ENCODE data around the gene VTI1A.

VTI1A gene

DNA sequence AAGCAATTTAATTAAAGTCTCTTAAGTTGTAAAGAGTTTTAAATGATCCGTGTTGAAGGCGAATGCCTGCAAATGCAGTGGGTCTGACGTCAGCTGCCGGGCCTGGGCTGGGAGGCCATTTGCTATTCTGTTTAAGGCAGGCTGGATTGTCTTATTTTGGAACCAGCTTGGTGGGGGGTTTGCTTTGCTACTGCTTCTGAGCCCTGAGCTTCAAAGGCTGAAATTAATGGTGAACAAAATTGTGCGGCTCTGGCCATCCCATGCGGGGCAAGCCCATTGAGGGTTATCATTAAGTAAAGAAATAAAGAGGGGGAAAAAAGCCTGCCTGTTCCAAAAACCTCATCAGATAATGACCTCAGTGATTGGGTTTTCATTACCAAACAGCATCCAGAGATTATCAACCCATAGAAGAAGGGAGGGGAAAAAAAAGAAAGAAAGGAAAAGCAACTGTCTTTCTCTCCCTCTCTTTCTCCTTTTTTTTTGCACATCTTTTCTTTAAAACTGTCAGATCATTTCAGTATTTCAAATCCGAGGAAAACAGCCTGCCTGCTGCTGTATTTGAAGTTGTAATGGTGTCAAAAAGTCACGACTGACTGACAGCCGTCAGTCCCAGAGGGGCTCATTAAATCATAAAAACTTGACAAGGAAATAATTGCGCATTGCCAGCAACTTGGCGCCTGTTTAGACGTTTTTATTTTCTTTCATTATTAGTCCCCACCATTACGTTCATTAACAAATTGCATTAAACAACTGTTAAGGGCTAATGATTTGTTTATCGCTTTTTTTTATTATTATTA lies 371.2 kb downstream of the VTI1A start:
- no peak for DNase-seq

DNA sequence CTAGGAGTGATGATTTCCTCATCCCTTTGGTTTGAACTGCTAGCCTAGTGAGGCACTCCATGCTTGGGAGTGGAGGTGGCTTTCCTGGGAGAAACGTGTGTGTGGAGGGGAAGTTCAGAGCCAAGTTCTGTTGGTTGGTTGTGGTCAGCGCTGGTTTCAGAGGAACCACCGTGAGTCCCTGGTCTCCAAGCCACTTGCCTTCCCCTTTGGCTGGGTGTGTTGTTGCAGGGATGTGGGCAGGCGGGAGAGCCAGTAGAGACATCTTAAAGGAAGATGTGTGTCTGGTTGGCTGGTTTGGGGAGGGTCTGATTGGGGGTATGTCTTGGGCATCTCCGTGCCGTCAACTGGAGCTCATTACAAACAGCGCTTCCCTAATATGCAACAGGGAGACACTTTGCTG lies 372.2 kb downstream of the VTI1A start:
- DNase-seq: no peak

DNA sequence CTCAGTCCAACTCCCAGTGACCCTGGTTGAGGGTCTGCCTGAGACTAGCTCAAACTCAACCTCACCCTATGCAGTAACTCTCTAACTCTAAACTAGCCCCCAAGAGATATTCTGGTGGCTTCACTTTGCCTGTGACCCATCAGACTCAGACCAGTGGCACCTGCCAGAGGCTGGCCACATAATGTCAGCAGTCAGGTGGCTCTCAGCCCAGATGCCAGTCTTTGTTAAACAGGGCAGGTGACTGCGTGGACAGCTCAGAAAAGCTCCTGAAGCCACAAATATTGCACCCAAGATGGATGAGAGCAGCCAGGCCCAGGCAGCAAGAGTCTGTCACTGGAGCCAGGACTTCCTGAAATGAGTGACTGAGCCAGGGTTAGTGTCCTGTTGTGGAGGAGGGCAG lies 373.3 kb downstream of the VTI1A start:
- no peak for DNase-seq

DNA sequence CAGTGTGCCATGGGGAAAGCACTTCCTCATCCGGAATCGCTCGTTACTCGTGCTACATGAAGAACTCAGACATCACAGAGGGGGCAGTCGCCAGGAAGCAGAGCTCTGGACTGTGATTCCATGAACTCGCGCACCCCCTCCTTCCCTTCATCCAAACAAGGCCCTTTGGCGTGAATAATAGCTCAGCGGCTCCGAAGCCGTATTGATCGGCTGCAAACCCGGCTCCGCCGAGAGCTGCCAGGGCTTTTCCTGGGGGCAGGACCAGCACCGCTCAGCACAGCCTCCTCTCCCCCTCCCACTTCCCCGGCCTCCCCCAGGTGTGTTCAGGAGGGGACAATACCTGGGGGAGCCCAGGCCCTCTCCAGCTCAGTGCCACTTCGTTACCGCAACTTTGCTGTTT lies 374.0 kb downstream of the VTI1A start:
- no peak for DNase-seq

DNA sequence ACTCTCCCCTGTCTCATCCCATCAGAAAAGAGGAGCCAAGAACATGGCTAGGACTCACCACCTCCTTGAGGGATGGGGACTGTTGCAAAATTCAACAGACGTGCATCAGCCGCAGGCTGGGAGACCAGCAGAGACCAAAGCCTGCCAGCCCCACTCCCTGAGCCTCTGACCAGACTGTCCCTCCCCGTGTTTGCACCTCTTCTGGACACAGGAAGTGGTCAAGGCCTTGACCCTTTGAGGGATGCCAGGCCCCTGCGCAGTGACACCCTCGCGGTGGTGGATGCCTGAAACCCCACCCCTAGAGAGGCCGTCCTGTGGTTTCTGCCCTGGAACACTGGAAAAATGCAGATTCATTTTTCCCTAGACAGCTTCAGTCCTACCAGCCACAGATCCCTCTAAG lies 374.6 kb downstream of the VTI1A start:
- DNase-seq: no peak

DNA sequence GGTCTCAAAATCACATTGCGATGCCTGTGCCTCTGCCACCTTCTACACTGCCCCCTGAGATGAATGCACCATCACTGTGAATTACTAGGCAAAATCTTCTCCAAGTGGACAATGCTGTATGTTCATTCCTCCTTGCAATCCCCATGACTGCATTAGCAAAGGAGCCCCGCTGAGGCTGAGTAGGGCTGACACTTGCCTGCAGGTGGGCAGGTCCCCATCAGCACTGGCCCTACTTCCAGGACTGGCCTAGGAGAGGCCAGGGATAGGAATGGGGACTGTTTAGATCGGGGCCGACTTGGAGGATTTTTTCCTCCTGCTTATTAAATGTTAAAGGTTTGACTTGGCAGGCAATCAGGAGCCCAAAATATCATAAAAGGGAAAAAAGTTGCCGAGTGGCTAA lies 376.0 kb downstream of the VTI1A start:
- DNase-seq: no peak

DNA sequence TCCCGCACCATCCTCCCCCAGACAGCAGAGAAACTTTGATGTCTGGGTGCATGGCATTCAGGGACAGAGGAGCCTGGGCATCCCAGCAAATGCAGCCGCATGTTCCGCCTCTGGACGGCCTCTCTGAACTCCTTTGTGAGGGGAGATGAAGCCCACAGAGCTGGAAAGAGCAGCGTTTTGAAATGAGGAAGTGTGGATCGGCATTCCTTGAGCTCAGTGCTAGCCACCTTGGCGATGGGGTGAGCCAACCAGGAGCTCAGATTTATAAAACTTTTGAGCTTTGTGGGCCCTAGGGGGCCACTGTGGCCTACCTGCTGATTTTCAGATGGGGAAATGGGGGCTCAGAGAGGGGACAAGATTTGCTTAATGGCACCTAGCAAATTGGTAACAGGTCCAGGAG lies 376.6 kb downstream of the VTI1A start:
- no peak for DNase-seq

DNA sequence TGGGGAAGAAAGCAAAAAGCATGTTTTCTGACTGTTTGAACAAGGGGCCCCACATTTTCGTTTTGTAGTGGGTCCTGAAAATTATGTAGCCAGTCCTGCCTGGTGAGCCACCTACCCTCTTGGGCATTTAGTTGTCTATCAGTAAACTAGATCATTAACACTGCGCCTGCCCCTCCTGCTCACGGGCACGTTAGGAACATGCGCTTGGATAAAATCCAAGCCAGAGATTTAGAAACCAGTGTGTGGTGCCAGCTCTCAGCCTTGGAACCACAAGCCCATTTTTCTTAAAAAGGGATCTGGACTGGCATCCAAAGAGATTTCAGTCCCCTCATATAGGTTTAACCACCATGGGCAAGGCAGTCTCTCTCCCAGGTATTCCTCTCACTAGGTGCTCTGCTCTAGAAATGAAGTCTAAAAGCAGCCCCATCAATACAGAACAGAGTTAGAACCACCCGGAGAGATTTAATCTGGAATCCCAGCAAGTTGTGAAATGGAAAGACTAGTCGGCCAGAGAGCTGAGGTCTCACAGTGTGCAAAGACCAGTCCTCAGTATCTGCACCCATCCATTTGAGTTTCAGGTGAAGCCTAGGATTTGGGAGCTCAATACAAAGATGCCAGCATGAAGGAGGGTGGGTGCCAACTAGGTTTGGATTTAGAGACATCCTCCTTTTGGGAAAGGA lies 379.1 kb downstream of the VTI1A start:
- no peak for DNase-seq

DNA sequence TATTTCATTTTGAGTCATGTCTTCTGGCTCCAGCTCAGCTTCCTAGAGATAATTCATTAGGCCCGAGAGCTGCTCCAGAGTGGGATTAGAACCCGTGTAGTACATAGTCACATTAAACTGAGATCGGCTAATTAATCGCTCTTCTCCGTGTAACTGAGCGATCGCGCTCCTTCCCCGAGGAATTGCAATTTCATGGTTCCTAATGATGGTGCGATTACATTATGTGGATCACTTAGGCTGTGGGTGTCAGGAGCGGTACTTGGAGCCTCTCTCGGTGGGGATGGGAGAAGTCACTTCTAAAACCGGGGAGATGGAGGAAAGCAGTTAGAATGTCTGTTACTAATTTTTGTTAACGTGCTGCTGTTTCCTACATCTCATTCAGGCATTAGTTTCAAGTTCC lies 380.1 kb downstream of the VTI1A start:
- DNase-seq: no peak

DNA sequence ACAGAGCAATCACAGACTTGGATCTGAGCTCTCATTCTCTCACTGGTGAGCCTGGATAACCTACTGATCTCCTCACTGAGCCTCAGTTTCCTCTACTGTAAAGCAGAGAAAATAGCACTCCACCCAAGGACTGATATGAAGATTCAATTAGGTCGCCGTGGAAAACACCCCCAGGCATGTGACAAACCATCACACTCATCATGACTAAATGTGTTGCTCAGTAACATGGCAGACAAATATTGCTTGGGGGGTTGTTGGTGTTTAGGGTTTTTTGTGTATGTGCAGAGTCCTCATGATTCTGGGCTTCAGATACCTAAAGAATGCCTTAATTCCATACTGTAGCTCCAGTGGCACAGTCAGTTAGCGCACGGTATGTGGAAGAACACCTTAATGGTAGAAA lies 380.9 kb downstream of the VTI1A start:
- DNase-seq: no peak

DNA sequence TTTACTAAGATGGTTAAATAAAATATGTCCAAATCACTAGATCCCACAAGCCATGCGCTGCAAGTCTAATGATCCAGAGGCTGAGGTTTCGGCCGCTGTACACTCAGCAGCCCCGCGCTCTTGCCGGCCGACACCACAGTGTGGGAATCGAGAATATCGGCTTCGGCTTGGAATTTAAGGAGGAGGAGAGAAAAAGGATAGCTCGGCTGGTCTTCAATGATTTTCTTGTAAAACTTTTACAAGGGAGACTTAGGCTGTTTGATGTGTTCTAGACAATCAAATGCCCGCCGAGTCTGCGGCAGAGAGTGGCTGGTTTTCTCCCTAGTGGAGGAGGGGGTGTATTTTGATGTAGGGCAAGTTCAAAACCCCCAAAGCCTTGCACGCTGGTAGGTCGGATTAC lies 384.8 kb downstream of the VTI1A start:
- no peak for DNase-seq

DNA sequence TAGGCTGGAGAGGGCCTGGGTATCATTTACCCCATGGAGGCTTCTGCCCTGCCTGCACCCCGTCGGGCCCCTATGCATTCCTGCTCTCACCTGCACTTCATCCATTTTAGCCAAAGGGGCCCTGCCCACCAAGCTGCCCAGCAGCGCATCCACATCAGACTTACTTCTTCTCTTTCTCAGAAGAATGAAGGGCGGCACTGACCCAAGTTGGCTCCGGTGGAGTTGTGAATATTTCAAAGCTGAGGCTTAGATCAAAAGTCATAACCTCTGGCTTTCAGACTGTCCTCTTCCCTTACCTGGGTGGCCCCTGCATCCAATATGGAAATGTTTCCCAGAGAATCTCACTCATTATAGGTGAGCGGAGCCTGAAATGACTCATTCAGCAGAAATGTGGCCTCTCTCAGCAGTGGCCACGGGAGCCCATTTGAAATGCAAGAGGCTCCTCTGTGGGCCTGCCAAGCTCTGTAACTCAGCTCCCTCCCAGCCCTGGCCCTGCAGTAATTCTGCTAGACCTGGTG lies 385.4 kb downstream of the VTI1A start:
- DNase-seq: no peak

DNA sequence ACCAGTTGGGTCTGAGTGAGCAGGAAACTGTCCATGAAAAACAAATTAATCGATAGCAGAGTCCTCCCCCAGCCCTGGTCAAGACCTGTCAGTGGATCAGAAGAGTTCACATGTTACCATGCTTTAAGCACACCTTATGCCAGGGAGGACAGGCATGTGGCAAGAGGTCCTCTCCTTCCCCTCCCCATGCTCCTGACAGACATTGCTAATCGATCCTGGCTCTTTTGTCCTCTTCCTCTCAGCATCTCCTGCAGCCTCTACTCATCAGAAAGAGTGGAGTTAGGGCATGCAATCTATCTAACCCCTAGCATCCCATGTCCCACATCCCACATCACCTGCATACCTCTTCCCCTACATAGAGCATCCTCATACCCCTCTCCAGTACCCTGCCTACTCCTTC lies 385.9 kb downstream of the VTI1A start:
- no peak for DNase-seq

DNA sequence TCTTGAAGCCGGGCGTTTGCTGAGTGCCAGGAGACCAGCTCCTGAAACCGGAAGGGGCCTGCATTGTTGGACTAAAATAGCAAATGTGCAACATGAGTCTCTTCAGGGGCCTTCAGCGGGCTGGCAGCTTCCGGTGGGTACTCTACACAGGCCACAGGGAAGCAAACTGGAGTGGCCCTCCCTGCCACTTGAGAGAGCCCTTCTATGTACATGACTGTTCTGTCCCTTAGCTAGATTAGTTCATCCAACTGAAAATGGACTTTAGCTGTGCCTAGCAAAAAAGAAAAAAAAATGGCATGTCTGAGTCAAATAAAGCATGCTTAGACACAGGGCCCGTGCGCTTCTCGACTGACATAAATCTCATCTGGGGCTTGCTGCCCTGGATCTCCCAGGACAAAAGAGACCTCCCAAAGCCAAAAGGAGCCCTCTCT lies 387.8 kb downstream of the VTI1A start:
- no peak for DNase-seq

DNA sequence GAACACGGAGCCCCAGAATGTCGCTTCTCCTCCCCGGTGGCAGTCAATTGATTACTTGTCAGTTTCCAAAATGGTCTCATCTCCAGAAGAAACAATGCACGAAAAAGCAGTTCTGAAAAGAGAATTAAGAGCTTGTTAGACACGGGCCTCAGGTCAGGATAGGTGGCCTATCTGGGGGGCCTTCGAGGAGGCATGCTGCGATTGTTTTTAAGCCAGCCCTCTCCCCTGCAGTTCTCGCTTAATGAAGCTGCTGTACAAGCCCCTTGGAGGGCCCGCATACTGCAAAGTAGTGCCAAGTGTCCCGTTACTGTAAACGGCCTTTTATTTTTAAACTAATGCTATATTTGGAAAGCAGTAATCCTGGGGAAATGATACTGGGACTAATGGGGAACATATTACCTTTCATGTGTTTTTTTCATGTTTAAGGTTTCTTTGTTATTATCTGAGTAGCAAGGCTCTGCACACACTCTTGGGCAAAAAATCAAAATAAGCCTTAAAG lies 388.3 kb downstream of the VTI1A start:
- DNase-seq: no peak

DNA sequence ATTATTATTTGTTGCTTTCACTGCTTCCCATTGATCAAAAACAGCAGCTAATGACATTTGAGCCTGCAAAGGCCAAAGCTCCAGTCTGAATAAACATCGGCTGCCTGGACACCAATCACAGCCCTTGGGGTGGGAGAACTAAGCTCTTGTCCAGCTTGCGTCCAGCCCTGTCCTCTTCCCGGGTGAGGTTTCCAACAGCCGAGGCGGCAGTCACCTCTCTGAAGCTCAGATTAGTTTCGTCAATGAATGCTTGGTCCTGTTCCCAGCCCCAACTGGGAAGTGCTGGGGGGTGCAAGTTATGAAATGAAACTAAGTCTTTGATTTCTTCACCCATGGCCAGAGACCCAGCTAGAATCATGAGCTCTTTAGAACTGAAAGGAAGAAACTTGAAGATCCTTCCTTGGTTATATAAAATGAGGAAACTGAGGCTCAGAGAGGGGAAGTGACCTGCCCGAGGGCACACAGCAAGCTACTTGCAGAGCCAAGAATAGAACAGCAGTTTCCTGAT lies 389.0 kb downstream of the VTI1A start:
- DNase-seq: no peak

DNA sequence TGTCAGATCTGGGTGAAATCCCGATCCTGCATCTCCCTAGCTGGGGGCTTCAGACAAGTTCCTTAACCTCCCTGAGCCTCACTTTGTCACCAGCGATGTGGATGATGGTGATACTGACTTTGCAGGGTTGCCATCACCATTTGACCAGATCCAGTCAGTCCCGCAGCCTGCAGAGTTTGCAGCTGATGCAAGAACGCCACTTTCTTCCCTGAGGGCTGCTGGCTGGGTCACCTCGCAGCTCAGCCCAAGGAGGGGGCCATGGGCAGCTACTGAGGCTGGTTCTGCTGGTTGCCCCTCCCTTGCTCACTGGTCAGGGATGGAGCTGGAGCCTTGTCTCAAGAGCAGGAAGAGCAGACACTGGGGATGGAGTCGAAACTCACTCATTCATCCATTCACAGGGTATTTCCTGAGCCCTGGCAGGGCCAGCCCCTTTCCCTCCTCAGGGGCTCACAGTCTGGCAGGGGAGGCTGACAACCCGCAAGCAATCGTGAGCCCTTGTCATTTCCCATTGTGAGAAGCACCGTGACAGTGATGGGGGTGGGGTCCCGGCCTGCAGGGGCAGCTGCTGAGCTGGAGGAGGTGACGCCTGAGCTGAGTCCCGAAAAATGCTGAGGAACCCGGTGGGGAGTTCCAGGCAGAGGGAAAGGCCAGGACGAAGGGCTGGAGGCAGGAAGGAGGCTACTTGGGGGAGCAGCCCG lies 391.9 kb downstream of the VTI1A start:
- DNase-seq: no peak

DNA sequence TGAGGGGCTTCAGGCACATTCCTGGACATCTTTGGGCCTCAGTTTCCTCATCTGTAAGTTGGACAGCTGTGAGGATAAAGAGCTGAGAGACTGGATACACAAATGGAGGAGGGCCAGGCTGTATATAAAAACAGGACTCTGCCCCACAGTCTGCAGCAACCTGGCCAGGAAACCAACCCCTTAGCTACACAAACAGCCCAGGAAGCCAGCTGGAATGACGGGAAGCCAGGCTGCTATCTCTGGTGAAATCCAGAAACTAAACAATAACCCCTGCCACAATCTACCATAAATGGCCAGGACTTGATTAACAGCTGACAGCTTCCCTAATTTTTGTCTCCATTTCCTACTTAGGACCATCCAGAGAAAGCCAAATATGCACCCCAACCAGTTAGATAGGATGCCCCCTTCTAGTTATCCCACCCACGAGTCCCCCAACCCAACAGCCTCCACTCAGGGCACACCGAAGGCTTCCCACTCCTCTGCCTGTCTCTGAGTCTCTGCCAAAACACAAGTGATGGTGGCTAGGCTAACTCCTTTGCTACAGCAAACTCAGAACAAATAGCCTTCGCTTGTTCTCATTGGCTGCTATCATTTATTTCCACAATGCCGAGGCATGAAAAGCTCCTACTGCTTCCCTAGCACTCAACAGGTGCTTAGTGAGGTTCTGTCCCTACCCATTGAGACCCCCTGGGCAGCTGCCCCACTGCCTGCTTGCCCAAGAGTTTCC lies 393.1 kb downstream of the VTI1A start:
- DNase-seq: no peak

DNA sequence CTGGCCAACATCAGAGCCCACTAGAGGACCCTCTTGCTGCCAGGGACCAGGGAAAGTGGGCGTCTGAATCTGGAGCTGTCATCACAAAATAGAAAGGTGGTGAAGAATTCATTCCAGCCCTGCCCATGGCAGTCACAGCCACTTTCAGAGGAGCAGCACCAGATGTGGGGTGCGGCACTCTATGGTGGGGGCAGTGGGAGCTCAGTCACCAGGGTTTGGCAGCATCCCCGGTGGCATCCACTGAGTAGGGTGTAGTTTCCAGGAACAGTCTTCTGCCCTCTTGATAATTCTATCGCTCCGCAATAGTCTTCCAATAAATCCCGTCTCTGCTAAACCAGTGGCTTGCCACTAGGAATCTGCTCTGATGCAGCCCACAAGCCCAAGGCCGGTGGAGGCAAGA lies 394.5 kb downstream of the VTI1A start:
- DNase-seq: no peak

DNA sequence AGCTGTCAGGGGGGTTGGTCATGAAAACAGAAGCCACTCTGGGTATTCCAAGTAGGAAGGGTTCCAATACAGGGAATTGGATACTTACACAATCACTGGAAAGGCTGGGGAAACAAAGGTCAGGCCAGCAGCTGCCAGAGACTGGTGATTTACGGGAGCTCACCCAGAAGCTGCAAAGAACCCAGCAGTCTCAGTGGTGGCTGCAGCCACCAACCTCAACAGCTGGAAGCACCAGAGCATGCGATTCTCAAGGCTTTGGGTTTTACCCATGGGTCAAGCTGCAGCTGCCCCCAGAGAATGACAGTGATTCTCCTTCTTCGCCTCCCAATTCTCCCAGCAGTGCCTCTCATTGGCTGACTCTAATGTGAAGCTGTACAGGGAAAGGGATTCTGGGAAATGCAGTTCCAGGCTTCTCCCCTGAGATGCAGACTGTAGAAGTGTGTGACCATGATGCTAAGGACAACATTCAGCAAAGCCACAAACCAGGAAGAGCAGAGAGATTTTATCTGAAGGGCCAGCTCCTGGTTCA lies 395.9 kb downstream of the VTI1A start:
- no peak for DNase-seq

DNA sequence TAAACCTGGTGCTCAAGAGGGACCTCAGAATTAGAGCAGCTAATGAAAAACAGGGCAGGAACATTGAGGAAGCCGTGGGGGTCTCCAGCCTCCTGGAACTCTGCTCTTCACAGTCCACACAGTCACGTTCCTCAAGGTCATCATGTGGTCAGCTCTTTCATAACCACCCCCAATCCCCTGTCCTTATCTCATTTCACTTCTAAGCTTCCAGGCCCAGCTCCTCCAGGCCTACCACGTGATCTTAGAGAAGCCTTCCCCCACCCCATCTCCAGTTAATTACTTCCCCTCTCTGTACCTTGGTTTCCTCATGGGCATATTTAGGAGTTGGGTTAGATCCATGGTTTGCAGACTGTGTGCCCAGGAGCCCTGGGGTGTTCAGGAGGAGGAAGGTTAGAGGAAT lies 396.6 kb downstream of the VTI1A start:
- no peak for DNase-seq
